ENCODE measurements around the gene ZNF664.

GRCh38 chr12:124007826-124008570 lies 35.0 kb downstream of the ZNF664 start:
- TF ChIP-seq, protein P1, sequence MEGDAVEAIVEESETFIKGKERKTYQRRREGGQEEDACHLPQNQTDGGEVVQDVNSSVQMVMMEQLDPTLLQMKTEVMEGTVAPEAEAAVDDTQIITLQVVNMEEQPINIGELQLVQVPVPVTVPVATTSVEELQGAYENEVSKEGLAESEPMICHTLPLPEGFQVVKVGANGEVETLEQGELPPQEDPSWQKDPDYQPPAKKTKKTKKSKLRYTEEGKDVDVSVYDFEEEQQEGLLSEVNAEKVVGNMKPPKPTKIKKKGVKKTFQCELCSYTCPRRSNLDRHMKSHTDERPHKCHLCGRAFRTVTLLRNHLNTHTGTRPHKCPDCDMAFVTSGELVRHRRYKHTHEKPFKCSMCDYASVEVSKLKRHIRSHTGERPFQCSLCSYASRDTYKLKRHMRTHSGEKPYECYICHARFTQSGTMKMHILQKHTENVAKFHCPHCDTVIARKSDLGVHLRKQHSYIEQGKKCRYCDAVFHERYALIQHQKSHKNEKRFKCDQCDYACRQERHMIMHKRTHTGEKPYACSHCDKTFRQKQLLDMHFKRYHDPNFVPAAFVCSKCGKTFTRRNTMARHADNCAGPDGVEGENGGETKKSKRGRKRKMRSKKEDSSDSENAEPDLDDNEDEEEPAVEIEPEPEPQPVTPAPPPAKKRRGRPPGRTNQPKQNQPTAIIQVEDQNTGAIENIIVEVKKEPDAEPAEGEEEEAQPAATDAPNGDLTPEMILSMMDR (IDR thresholded peaks at IDR 0.05), result no peak
- TF ChIP-seq ZFX (IDR thresholded peaks at IDR 0.05; ENCODE audit: borderline replicate concordance), result no peak

Measured in 22Rv1 (cell line).